Measurements from ENCODE around the gene GAL3ST2. TPM values are rescaled to one million over a fixed set of nuclear protein-coding genes. Genes with fewer than 3 reads are reported as not detected.

GAL3ST2 gene
- total RNA-seq, 1 donor from 2014 or later, result not detected

GRCh38 chr2:241746084-241746483 is 30.5 kb upstream of the GAL3ST2 start:
- Mint-ChIP-seq H3K27ac (ENCODE audit: unreplicated experiment) (no peak overlapping the region), H3K9me3 (ENCODE audit: unreplicated experiment) (no peaks in the 10 kb centered on the region), H3K4me3 (ENCODE audit: unreplicated experiment) (peak overlapping the region; percentile 21), H3K27me3 (ENCODE audit: unreplicated experiment) (peaks cover 4% of the 10 kb centered on the region), H3K4me1 (ENCODE audit: unreplicated experiment) (peaks cover 4% of the 10 kb centered on the region), H3K36me3 (ENCODE audit: low read depth, unreplicated experiment) (peaks cover 18% of the 10 kb centered on the region)
- DNase-seq (ENCODE audit: low spot score), result no peak
- TF ChIP-seq CTCF (IDR thresholded peaks at IDR 0.05; ENCODE audit: unreplicated experiment), result no peak

GRCh38 chr2:241748468-241749256 is 28.0 kb upstream of the GAL3ST2 start:
- no peak for DNase-seq (ENCODE audit: low spot score)
- Mint-ChIP-seq H3K9me3 (ENCODE audit: unreplicated experiment) (no peaks in the 10 kb centered on the region), H3K27ac (ENCODE audit: unreplicated experiment) (no peak overlapping the region), H3K4me1 (ENCODE audit: unreplicated experiment) (peaks cover 4% of the 10 kb centered on the region), H3K4me3 (ENCODE audit: unreplicated experiment) (no peak overlapping the region), H3K27me3 (ENCODE audit: unreplicated experiment) (peaks cover 7% of the 10 kb centered on the region), H3K36me3 (ENCODE audit: low read depth, unreplicated experiment) (peaks cover 18% of the 10 kb centered on the region)
- TF ChIP-seq CTCF (IDR thresholded peaks at IDR 0.05; ENCODE audit: unreplicated experiment), result no peak

- TF ChIP-seq CTCF (IDR thresholded peaks at IDR 0.05; ENCODE audit: unreplicated experiment), result no peak
Measured at GRCh38 chr2:241750076-241750840, 26.4 kb upstream of the GAL3ST2 start.

GRCh38 chr2:241751152-241751551 is 25.5 kb upstream of the GAL3ST2 start:
- Mint-ChIP-seq H3K4me3 (ENCODE audit: unreplicated experiment) (no peak overlapping the region), H3K9me3 (ENCODE audit: unreplicated experiment) (no peaks in the 10 kb centered on the region), H3K27ac (ENCODE audit: unreplicated experiment) (no peak overlapping the region), H3K27me3 (ENCODE audit: unreplicated experiment) (peaks cover 7% of the 10 kb centered on the region), H3K36me3 (ENCODE audit: low read depth, unreplicated experiment) (peaks cover 8% of the 10 kb centered on the region), H3K4me1 (ENCODE audit: unreplicated experiment) (peaks cover 4% of the 10 kb centered on the region)
- no peak for DNase-seq (ENCODE audit: low spot score)
- no peak for TF ChIP-seq CTCF (IDR thresholded peaks at IDR 0.05; ENCODE audit: unreplicated experiment)

More at GRCh38 chr2:241750076-241750840, 26.4 kb upstream of the GAL3ST2 start:
- Mint-ChIP-seq H3K4me3 (ENCODE audit: unreplicated experiment) (no peak overlapping the region), H3K36me3 (ENCODE audit: low read depth, unreplicated experiment) (peaks cover 17% of the 10 kb centered on the region), H3K9me3 (ENCODE audit: unreplicated experiment) (no peaks in the 10 kb centered on the region), H3K27me3 (ENCODE audit: unreplicated experiment) (peaks cover 7% of the 10 kb centered on the region), H3K4me1 (ENCODE audit: unreplicated experiment) (peaks cover 4% of the 10 kb centered on the region), H3K27ac (ENCODE audit: unreplicated experiment) (no peak overlapping the region)
- no peak for DNase-seq (ENCODE audit: low spot score)

GRCh38 chr2:241751776-241752175 is 24.8 kb upstream of the GAL3ST2 start:
- no peak overlapping the region for H3K27ac Mint-ChIP-seq (ENCODE audit: unreplicated experiment)
- no peak for DNase-seq (ENCODE audit: low spot score)
- no peak for TF ChIP-seq CTCF (IDR thresholded peaks at IDR 0.05; ENCODE audit: unreplicated experiment)

More at GRCh38 chr2:241751776-241752175, 24.8 kb upstream of the GAL3ST2 start:
- peaks cover 4% of the 10 kb centered on the region for H3K4me1 Mint-ChIP-seq (ENCODE audit: unreplicated experiment)
- peaks cover 7% of the 10 kb centered on the region for H3K36me3 Mint-ChIP-seq (ENCODE audit: low read depth, unreplicated experiment)
- H3K9me3 Mint-ChIP-seq (ENCODE audit: unreplicated experiment), result no peaks in the 10 kb centered on the region
- H3K27me3 Mint-ChIP-seq (ENCODE audit: unreplicated experiment), result peaks cover 7% of the 10 kb centered on the region
- no peak overlapping the region for H3K4me3 Mint-ChIP-seq (ENCODE audit: unreplicated experiment)

Data from endothelial cell (in vitro differentiated cells).